NCI-H1092 (cell line): ENCODE results near the gene EMC9.
A peak's percentile ranks its signal among the peaks of the same experiment; 100 is the strongest.
"Not testable (repeated sequence)": the region's sequence is repeated elsewhere in the genome, so short reads cannot be mapped to it uniquely, and the experiment has no call there.

Source experiments
- DNase-seq: peaks from one replicate; lab custom pipeline; 2025; lab: John Stamatoyannopoulos, UW

EMC9 gene

GRCh38 chr14:24108336-24108874, 33.0 kb downstream of the EMC9 start:
- DNase-seq: no peak

GRCh38 chr14:24106672-24107271, 34.6 kb downstream of the EMC9 start:
- no peak for DNase-seq

- DNase-seq: not testable (repeated sequence)
Observed at GRCh38 chr14:24105609-24106239, 35.7 kb downstream of the EMC9 start.

- no peak for DNase-seq
Observed at GRCh38 chr14:24103451-24103850, 37.9 kb downstream of the EMC9 start.

- DNase-seq: no peak
Observed at GRCh38 chr14:24102357-24103048, 38.9 kb downstream of the EMC9 start.

- no peak for DNase-seq
Observed at GRCh38 chr14:24100982-24101494, 40.4 kb downstream of the EMC9 start.

- no peak for DNase-seq
Observed at GRCh38 chr14:24100197-24100981, 41.0 kb downstream of the EMC9 start.

- DNase-seq: peak; percentile 43
Observed at GRCh38 chr14:24098927-24099813, 42.2 kb downstream of the EMC9 start.

GRCh38 chr14:24098229-24098926, 43.0 kb downstream of the EMC9 start:
- no peak for DNase-seq

GRCh38 chr14:24096545-24097181, 44.7 kb downstream of the EMC9 start:
- no peak for DNase-seq

GRCh38 chr14:24095271-24096068, 45.9 kb downstream of the EMC9 start:
- DNase-seq: no peak

- no peak for DNase-seq
Observed at GRCh38 chr14:24094841-24095270, 46.5 kb downstream of the EMC9 start.

- DNase-seq: peak; percentile 72
Observed at GRCh38 chr14:24093901-24094840, 47.2 kb downstream of the EMC9 start, which contains the start of gene PCK2. Gene PCK2, plus strand, starts transcription at chr14:24094311. Its CDS starts 95 bp downstream, at chr14:24094406.

- DNase-seq: no peak
Observed at GRCh38 chr14:24093207-24093900, 48.0 kb downstream of the EMC9 start.

GRCh38 chr14:24092505-24093206, 48.7 kb downstream of the EMC9 start:
- DNase-seq: no peak

- no peak for DNase-seq
Observed at GRCh38 chr14:24092110-24092504, 49.3 kb downstream of the EMC9 start.
